ENCODE results near the gene THEM4. TPM values are rescaled to one million over a fixed set of nuclear protein-coding genes. Genes with fewer than 3 reads are reported as not detected.
"Not testable (repeated sequence)": the region's sequence is repeated elsewhere in the genome, so short reads cannot be mapped to it uniquely, and the experiment has no call there.

Gene THEM4
- total RNA-seq, 1 experiment from 2014 or later = 18.6 TPM

DNA sequence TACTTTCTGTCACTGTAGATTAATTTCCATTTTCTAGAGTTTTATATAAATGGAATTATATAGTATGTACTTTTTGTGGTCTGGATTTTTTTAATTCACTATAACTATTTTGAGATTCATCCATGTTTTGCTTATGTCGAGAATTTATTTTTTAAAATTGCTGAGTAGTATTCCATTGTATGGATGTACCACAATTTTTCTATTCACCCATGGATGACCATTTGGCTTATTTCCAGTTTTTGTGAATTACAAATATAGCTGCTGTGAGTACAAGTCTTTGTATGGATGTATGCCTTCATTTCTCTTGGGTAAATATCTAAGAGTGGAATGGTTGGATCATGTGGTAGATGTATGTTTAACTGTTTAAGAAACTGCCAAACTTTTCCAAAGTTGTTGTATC, 3.7 kb upstream of the THEM4 start:
- BruUV-seq (replicated peaks) = no TSS peak
- TF ChIP-seq, protein P1, sequence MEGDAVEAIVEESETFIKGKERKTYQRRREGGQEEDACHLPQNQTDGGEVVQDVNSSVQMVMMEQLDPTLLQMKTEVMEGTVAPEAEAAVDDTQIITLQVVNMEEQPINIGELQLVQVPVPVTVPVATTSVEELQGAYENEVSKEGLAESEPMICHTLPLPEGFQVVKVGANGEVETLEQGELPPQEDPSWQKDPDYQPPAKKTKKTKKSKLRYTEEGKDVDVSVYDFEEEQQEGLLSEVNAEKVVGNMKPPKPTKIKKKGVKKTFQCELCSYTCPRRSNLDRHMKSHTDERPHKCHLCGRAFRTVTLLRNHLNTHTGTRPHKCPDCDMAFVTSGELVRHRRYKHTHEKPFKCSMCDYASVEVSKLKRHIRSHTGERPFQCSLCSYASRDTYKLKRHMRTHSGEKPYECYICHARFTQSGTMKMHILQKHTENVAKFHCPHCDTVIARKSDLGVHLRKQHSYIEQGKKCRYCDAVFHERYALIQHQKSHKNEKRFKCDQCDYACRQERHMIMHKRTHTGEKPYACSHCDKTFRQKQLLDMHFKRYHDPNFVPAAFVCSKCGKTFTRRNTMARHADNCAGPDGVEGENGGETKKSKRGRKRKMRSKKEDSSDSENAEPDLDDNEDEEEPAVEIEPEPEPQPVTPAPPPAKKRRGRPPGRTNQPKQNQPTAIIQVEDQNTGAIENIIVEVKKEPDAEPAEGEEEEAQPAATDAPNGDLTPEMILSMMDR (IDR thresholded peaks at IDR 0.05; ENCODE audit: unreplicated experiment) = no peak
- CTCF ChIA-PET = no interaction called here
- Mint-ChIP-seq H3K9me3 (ENCODE audit: low read depth, unreplicated experiment) (no peaks in the 10 kb centered on the region), H3K4me3 (ENCODE audit: low read depth, unreplicated experiment) (no peak overlapping the region), H3K27ac (ENCODE audit: unreplicated experiment) (no peak overlapping the region), H3K36me3 (ENCODE audit: insufficient read depth, unreplicated experiment) (peaks cover 21% of the 10 kb centered on the region), H3K4me1 (ENCODE audit: low read depth, unreplicated experiment) (peaks cover 19% of the 10 kb centered on the region), H3K27me3 (ENCODE audit: unreplicated experiment) (no peaks in the 10 kb centered on the region)
- intact Hi-C loops (cut with micrococcal nuclease; ENCODE audit: unreplicated experiment) = no loop called here
- DNase-seq = no peak

- TF ChIP-seq, protein P1 (IDR thresholded peaks at IDR 0.05; ENCODE audit: unreplicated experiment) = no peak
- H3K27ac Mint-ChIP-seq (ENCODE audit: unreplicated experiment) = peak overlapping the region; percentile 92
- CTCF ChIA-PET = interaction anchor here (0.5 to 1.8 kb wide), 7 partner anchors 10 to 141 kb away, joined by 3 to 11 read pairs (median 8); no protein-coding TSS in a partner anchor
- H3K27me3 Mint-ChIP-seq (ENCODE audit: unreplicated experiment) = no peaks in the 10 kb centered on the region
- DNase-seq = no peak
- peaks cover 30% of the 10 kb centered on the region for H3K36me3 Mint-ChIP-seq (ENCODE audit: insufficient read depth, unreplicated experiment)
- TSS peak; percentile 75 for BruUV-seq (replicated peaks)
- H3K9me3 Mint-ChIP-seq (ENCODE audit: low read depth, unreplicated experiment) = peaks cover 3% of the 10 kb centered on the region
- H3K4me1 Mint-ChIP-seq (ENCODE audit: low read depth, unreplicated experiment) = peaks cover 24% of the 10 kb centered on the region
- intact Hi-C loops (cut with micrococcal nuclease; ENCODE audit: unreplicated experiment) = no loop called here
- H3K4me3 Mint-ChIP-seq (ENCODE audit: low read depth, unreplicated experiment) = peak overlapping the region; percentile 90
Observed at GRCh38 chr1:151908228-151908691, 1.1 kb downstream of the THEM4 start.

GRCh38 chr1:151907363-151908139, 1.8 kb downstream of the THEM4 start:
- Mint-ChIP-seq H3K36me3 (ENCODE audit: insufficient read depth, unreplicated experiment) (peaks cover 30% of the 10 kb centered on the region), H3K4me1 (ENCODE audit: low read depth, unreplicated experiment) (peaks cover 24% of the 10 kb centered on the region), H3K27ac (ENCODE audit: unreplicated experiment) (peak overlapping the region; percentile 18), H3K27me3 (ENCODE audit: unreplicated experiment) (no peaks in the 10 kb centered on the region), H3K4me3 (ENCODE audit: low read depth, unreplicated experiment) (no peak overlapping the region), H3K9me3 (ENCODE audit: low read depth, unreplicated experiment) (peaks cover 3% of the 10 kb centered on the region)
- no peak for DNase-seq
- CTCF ChIA-PET = interaction anchor here (0.5 to 1.6 kb wide), 4 partner anchors 9 to 142 kb away, joined by 4 to 11 read pairs (median 8); no protein-coding TSS in a partner anchor
- BruUV-seq (replicated peaks) = no TSS peak
- intact Hi-C loops (cut with micrococcal nuclease; ENCODE audit: unreplicated experiment) = no loop called here
- TF ChIP-seq, protein P1 (IDR thresholded peaks at IDR 0.05; ENCODE audit: unreplicated experiment) = no peak

DNA sequence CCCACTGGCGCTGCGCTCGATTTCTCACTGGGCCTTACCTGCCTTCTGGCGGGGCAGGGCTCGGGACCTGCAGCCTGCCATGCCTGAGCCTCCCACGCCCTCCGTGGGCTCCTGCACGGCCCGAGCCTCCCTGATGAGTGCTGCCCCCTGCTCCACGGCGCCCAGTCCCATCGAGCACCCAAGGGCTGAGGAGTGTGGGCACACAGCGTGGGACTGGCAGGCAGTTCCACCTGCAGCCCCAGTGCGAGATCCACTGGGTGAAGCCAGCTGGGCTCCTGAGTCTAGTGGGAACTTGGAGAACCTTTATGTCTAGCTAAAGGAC, 3.0 kb downstream of the THEM4 start:
- H3K27ac Mint-ChIP-seq (ENCODE audit: unreplicated experiment); BruUV-seq (replicated peaks); H3K4me3 Mint-ChIP-seq (ENCODE audit: low read depth, unreplicated experiment); CTCF ChIA-PET; H3K27me3 Mint-ChIP-seq (ENCODE audit: unreplicated experiment); H3K9me3 Mint-ChIP-seq (ENCODE audit: low read depth, unreplicated experiment); intact Hi-C loops (cut with micrococcal nuclease; ENCODE audit: unreplicated experiment); DNase-seq: not testable (repeated sequence)
- H3K36me3 Mint-ChIP-seq (ENCODE audit: insufficient read depth, unreplicated experiment) = peaks cover 30% of the 10 kb centered on the region
- H3K4me1 Mint-ChIP-seq (ENCODE audit: low read depth, unreplicated experiment) = peaks cover 24% of the 10 kb centered on the region

DNA sequence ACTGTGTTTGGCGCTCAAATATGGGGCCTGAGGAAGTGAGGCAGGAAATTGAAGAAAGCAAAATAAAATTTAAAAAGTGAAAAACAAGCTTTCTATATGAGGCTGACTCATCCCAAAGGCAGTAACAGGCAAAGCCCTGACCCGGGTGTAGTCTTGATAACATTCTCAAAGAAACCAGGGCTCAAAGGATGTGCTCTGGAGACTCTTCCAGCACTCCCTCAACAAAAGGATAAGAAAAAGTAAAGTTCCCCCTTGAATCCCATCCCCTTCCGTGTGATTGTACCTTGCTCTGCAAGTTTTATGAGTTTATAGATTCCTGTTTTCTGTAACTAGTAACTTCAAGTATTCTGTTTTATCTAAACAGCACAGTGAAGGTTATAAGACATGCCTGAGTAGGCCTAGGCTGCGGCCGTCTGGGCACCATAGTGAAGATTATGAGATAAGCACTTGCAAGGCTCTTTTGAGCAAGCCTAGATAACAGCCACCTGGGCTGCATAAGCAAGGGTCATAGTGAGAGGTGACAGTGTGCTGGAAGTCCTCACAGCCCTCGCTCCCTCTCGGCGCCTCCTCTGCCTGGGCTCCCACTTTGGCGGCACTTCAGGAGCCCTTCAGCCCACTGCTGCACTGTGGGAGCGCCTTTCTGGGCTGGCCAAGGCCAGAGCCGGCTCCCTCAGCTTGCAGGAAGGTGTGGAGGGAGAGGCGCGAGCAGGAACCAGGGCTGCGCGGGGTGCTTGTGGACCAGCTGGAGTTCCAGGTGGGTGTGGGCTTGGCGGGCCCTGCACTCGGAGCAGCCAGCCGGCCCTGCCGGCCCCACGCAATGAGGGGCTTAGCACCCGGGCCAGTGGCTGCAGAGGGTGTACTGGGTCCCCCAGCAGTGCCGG, 3.6 kb downstream of the THEM4 start:
- Mint-ChIP-seq H3K36me3 (ENCODE audit: insufficient read depth, unreplicated experiment) (peaks cover 30% of the 10 kb centered on the region), H3K4me1 (ENCODE audit: low read depth, unreplicated experiment) (peaks cover 19% of the 10 kb centered on the region)
- CTCF ChIA-PET; H3K27me3 Mint-ChIP-seq (ENCODE audit: unreplicated experiment); BruUV-seq (replicated peaks); DNase-seq; H3K27ac Mint-ChIP-seq (ENCODE audit: unreplicated experiment); H3K9me3 Mint-ChIP-seq (ENCODE audit: low read depth, unreplicated experiment); H3K4me3 Mint-ChIP-seq (ENCODE audit: low read depth, unreplicated experiment); intact Hi-C loops (cut with micrococcal nuclease; ENCODE audit: unreplicated experiment): not testable (repeated sequence)
